Measurements from ENCODE around the gene COX20.

DNA sequence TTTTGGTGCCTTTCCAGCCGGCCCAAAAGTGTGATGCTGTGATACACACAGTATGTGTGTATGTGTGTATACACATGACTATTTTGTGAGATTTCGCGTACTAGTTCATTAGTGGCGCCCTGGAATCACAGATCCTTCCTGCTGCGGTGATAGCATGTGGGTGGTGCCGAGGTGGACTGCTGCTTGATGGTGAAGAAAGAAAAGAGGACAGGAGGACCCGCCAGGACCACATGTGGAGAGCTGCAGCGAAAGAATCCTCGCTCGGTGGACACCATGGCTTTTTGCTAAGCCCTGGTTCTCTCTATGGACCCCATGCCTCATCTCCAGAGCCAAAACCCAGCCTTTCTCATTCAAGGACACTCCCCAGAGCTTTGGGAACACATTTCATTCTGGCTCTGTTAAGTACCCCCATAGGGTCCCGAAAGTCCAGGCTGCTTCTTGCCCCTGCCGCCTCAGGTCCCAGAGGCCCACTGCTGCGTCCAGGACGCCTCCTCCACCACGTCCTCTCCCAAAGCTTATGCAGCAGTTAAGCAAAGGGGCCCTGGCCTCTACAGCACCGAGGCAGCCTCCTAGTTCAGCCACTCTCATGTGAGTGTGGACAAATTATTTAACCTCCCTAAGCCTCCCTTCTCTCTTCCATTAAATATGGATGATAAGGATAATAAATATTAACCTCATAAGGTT is 32.8 kb upstream of the COX20 start:
- TF ChIP-seq, protein P1, sequence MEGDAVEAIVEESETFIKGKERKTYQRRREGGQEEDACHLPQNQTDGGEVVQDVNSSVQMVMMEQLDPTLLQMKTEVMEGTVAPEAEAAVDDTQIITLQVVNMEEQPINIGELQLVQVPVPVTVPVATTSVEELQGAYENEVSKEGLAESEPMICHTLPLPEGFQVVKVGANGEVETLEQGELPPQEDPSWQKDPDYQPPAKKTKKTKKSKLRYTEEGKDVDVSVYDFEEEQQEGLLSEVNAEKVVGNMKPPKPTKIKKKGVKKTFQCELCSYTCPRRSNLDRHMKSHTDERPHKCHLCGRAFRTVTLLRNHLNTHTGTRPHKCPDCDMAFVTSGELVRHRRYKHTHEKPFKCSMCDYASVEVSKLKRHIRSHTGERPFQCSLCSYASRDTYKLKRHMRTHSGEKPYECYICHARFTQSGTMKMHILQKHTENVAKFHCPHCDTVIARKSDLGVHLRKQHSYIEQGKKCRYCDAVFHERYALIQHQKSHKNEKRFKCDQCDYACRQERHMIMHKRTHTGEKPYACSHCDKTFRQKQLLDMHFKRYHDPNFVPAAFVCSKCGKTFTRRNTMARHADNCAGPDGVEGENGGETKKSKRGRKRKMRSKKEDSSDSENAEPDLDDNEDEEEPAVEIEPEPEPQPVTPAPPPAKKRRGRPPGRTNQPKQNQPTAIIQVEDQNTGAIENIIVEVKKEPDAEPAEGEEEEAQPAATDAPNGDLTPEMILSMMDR (IDR thresholded peaks at IDR 0.05), result no peak
- no peak for TF ChIP-seq TCF7 (CRISPR knock-in tag; IDR thresholded peaks at IDR 0.05; ENCODE audit: low read depth)
- TF ChIP-seq, protein P2, sequence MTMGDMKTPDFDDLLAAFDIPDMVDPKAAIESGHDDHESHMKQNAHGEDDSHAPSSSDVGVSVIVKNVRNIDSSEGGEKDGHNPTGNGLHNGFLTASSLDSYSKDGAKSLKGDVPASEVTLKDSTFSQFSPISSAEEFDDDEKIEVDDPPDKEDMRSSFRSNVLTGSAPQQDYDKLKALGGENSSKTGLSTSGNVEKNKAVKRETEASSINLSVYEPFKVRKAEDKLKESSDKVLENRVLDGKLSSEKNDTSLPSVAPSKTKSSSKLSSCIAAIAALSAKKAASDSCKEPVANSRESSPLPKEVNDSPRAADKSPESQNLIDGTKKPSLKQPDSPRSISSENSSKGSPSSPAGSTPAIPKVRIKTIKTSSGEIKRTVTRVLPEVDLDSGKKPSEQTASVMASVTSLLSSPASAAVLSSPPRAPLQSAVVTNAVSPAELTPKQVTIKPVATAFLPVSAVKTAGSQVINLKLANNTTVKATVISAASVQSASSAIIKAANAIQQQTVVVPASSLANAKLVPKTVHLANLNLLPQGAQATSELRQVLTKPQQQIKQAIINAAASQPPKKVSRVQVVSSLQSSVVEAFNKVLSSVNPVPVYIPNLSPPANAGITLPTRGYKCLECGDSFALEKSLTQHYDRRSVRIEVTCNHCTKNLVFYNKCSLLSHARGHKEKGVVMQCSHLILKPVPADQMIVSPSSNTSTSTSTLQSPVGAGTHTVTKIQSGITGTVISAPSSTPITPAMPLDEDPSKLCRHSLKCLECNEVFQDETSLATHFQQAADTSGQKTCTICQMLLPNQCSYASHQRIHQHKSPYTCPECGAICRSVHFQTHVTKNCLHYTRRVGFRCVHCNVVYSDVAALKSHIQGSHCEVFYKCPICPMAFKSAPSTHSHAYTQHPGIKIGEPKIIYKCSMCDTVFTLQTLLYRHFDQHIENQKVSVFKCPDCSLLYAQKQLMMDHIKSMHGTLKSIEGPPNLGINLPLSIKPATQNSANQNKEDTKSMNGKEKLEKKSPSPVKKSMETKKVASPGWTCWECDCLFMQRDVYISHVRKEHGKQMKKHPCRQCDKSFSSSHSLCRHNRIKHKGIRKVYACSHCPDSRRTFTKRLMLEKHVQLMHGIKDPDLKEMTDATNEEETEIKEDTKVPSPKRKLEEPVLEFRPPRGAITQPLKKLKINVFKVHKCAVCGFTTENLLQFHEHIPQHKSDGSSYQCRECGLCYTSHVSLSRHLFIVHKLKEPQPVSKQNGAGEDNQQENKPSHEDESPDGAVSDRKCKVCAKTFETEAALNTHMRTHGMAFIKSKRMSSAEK (CRISPR knock-in tag; IDR thresholded peaks at IDR 0.05; ENCODE audit: borderline replicate concordance), result no peak
- TF ChIP-seq, protein P3, sequence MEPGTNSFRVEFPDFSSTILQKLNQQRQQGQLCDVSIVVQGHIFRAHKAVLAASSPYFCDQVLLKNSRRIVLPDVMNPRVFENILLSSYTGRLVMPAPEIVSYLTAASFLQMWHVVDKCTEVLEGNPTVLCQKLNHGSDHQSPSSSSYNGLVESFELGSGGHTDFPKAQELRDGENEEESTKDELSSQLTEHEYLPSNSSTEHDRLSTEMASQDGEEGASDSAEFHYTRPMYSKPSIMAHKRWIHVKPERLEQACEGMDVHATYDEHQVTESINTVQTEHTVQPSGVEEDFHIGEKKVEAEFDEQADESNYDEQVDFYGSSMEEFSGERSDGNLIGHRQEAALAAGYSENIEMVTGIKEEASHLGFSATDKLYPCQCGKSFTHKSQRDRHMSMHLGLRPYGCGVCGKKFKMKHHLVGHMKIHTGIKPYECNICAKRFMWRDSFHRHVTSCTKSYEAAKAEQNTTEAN (CRISPR knock-in tag; IDR thresholded peaks at IDR 0.05), result no peak
- TF ChIP-seq, protein P4, sequence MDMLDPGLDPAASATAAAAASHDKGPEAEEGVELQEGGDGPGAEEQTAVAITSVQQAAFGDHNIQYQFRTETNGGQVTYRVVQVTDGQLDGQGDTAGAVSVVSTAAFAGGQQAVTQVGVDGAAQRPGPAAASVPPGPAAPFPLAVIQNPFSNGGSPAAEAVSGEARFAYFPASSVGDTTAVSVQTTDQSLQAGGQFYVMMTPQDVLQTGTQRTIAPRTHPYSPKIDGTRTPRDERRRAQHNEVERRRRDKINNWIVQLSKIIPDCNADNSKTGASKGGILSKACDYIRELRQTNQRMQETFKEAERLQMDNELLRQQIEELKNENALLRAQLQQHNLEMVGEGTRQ (CRISPR knock-in tag; IDR thresholded peaks at IDR 0.05), result no peak
